ENCODE results near the gene PPP1R14C. TPM values are rescaled to one million over a fixed set of nuclear protein-coding genes. Genes with fewer than 3 reads are reported as not detected.

PPP1R14C gene
- total RNA-seq, 1 donor from 2014 or later: 0.46 TPM

GRCh38 chr6:150156460-150156859 lies 13.6 kb downstream of the PPP1R14C start:
- Mint-ChIP-seq H3K4me1 (ENCODE audit: unreplicated experiment) (no peaks in the 10 kb centered on the region), H3K27me3 (ENCODE audit: unreplicated experiment) (peaks cover 38% of the 10 kb centered on the region), H3K4me3 (ENCODE audit: unreplicated experiment) (no peak overlapping the region), H3K36me3 (ENCODE audit: unreplicated experiment) (no peaks in the 10 kb centered on the region), H3K27ac (ENCODE audit: unreplicated experiment) (no peak overlapping the region), H3K9me3 (ENCODE audit: unreplicated experiment) (no peaks in the 10 kb centered on the region)
- TF ChIP-seq CTCF (IDR thresholded peaks at IDR 0.05): no peak
- no peak for DNase-seq (ENCODE audit: extremely low spot score, unreplicated experiment)

GRCh38 chr6:150157081-150157480 lies 14.2 kb downstream of the PPP1R14C start:
- DNase-seq (ENCODE audit: extremely low spot score, unreplicated experiment): no peak
- peaks cover 36% of the 10 kb centered on the region for H3K27me3 Mint-ChIP-seq (ENCODE audit: unreplicated experiment)
- no peaks in the 10 kb centered on the region for H3K36me3 Mint-ChIP-seq (ENCODE audit: unreplicated experiment)
- H3K4me1 Mint-ChIP-seq (ENCODE audit: unreplicated experiment): no peaks in the 10 kb centered on the region
- H3K27ac Mint-ChIP-seq (ENCODE audit: unreplicated experiment): no peak overlapping the region
- no peak for TF ChIP-seq CTCF (IDR thresholded peaks at IDR 0.05)
- no peak overlapping the region for H3K4me3 Mint-ChIP-seq (ENCODE audit: unreplicated experiment)
- no peaks in the 10 kb centered on the region for H3K9me3 Mint-ChIP-seq (ENCODE audit: unreplicated experiment)

- Mint-ChIP-seq H3K4me1 (ENCODE audit: unreplicated experiment) (no peaks in the 10 kb centered on the region), H3K36me3 (ENCODE audit: unreplicated experiment) (no peaks in the 10 kb centered on the region), H3K27me3 (ENCODE audit: unreplicated experiment) (peaks cover 19% of the 10 kb centered on the region), H3K4me3 (ENCODE audit: unreplicated experiment) (no peak overlapping the region), H3K9me3 (ENCODE audit: unreplicated experiment) (no peaks in the 10 kb centered on the region), H3K27ac (ENCODE audit: unreplicated experiment) (no peak overlapping the region)
- DNase-seq (ENCODE audit: extremely low spot score, unreplicated experiment): no peak
- TF ChIP-seq CTCF (IDR thresholded peaks at IDR 0.05): no peak
Observed at GRCh38 chr6:150159757-150160156, 16.9 kb downstream of the PPP1R14C start.

- H3K4me3 Mint-ChIP-seq (ENCODE audit: unreplicated experiment): no peak overlapping the region
- no peaks in the 10 kb centered on the region for H3K9me3 Mint-ChIP-seq (ENCODE audit: unreplicated experiment)
- peaks cover 4% of the 10 kb centered on the region for H3K27me3 Mint-ChIP-seq (ENCODE audit: unreplicated experiment)
- no peak for DNase-seq (ENCODE audit: extremely low spot score, unreplicated experiment)
- H3K27ac Mint-ChIP-seq (ENCODE audit: unreplicated experiment): no peak overlapping the region
- H3K36me3 Mint-ChIP-seq (ENCODE audit: unreplicated experiment): no peaks in the 10 kb centered on the region
- no peak for TF ChIP-seq CTCF (IDR thresholded peaks at IDR 0.05)
- H3K4me1 Mint-ChIP-seq (ENCODE audit: unreplicated experiment): no peaks in the 10 kb centered on the region
Observed at GRCh38 chr6:150163970-150164369, 21.1 kb downstream of the PPP1R14C start.

GRCh38 chr6:150165020-150165702 lies 22.3 kb downstream of the PPP1R14C start:
- no peak for DNase-seq (ENCODE audit: extremely low spot score, unreplicated experiment)
- no peak for TF ChIP-seq CTCF (IDR thresholded peaks at IDR 0.05)
- H3K27me3 Mint-ChIP-seq (ENCODE audit: unreplicated experiment): no peaks in the 10 kb centered on the region
- no peaks in the 10 kb centered on the region for H3K36me3 Mint-ChIP-seq (ENCODE audit: unreplicated experiment)
- no peak overlapping the region for H3K27ac Mint-ChIP-seq (ENCODE audit: unreplicated experiment)
- H3K4me1 Mint-ChIP-seq (ENCODE audit: unreplicated experiment): no peaks in the 10 kb centered on the region
- H3K4me3 Mint-ChIP-seq (ENCODE audit: unreplicated experiment): no peak overlapping the region
- H3K9me3 Mint-ChIP-seq (ENCODE audit: unreplicated experiment): no peaks in the 10 kb centered on the region
